ENCODE results near the gene KRTAP19-7. TPM values are rescaled to one million over a fixed set of nuclear protein-coding genes. Genes with fewer than 3 reads are reported as not detected.

Gene KRTAP19-7
- total and polyA plus RNA-seq, 2 donors, result not detected

DNA sequence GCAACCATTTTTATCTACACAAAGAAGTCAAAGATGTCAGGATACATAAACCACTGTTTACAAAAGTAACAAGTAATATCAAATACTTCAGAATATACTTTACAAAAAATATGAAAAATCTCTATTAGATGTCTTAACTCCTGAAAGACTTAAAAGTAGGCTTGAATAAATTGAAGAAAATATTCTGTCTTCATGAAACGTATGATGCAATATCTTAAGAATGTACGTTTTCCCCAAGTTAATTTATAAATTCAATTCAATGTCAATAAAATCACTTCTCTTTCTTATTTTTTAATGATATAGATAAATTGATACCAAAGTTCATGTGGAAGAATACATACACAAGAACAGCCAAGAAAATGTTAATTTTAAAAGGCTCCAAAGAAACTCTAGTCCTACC, 6.0 kb downstream of the KRTAP19-7 start:
- no peak overlapping the region for H3K27ac ChIP-seq (ENCODE audit: low read depth)
- no peak overlapping the region for H3K4me3 ChIP-seq (ENCODE audit: low read depth, low read length)
- WGBS, result 61% methylated on average over 2 of the region's 2 CpGs

DNA sequence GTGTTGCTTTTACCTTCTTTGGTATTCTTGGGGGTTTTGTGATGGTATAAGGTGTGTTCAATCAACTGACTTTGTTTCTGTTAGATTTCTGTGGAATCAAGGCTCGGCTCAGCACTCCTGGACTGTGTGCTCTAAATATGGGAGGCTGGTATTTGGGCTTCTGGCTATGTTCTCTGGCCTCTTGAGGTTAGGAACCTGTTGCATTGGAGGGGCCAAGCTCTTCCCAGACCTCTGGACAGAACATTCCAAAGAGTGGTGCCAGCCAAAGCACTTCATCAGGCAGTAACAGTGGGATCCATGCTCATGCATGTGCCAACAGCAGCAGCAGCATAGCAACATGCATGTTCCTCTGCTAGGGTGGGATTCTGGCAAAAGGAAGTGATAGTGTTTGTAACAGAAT, 8.3 kb downstream of the KRTAP19-7 start:
- Histone ChIP-seq H3K27ac (ENCODE audit: low read depth) (no peak overlapping the region), H3K36me3 (ENCODE audit: insufficient read depth) (no peaks in the 10 kb centered on the region), H3K4me3 (ENCODE audit: low read depth, low read length) (no peak overlapping the region), H3K4me1 (ENCODE audit: insufficient read depth) (no peaks in the 10 kb centered on the region)
- DNase-seq (ENCODE audit: extremely low spot score), result no peak
- WGBS, result 48% methylated on average over 1 of the region's 1 CpG

More for the DNA sequence above, 6.0 kb downstream of the KRTAP19-7 start:
- DNase-seq (ENCODE audit: extremely low spot score), result no peak
- no peaks in the 10 kb centered on the region for H3K4me1 ChIP-seq (ENCODE audit: insufficient read depth)
- H3K36me3 ChIP-seq (ENCODE audit: insufficient read depth), result no peaks in the 10 kb centered on the region

DNA sequence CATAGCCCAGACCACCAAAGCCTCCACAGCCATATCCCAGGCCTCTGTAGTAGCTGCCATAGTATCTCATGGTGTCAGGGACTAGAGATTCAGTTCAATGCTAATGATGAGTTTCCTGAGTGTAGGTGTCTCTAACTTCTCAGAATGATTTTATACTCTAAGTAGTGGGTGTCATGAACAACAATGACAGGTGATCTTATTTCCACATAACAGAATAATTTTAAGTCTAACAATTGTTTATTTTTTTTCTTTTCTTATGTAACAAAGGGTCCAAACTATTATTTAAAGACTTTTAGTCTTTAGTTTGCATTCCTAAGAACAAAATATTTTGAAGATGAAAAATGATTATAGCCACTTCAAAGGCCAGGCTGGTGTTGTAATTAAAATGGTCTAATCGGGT, 19.4 kb downstream of the KRTAP19-7 start, which contains the start of gene KRTAP19-6:
Gene KRTAP19-6, minus strand, starts transcription at position 101 of the 400 bp plus-strand sequence. Its CDS starts 31 bp downstream, at position 70.
- DNase-seq (ENCODE audit: extremely low spot score), result no peak
- Histone ChIP-seq H3K27ac (ENCODE audit: low read depth) (no peak within 1 kb of the TSS), H3K4me1 (ENCODE audit: insufficient read depth) (no peaks in the 10 kb centered on the region), H3K4me3 (ENCODE audit: low read depth, low read length) (no peak within 1 kb of the TSS), H3K36me3 (ENCODE audit: insufficient read depth) (no peaks in the 10 kb centered on the region)
- 85% methylated on average over 1 of the region's 1 CpG for WGBS

DNA sequence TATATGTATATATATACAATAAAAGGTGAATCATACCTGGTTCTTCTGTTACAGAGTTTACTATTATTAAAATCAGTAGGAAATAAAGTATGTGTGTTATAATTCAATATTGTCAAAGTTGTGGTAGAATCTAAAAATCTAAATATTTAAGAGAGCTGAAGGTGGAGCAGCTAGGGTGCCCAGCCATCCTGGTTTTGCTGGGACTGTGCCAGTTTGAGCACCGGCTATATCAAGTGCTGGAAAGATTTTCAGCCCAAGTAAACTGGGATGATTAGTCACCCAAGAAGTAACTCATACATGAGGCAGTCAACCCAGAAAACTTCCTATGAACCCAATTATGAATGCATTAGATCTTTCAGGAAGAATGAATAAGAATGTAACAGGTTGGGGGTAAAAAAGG, 42.2 kb downstream of the KRTAP19-7 start:
- Histone ChIP-seq H3K4me3 (ENCODE audit: low read depth, low read length) (no peak overlapping the region), H3K27ac (ENCODE audit: low read depth) (no peak overlapping the region), H3K36me3 (ENCODE audit: insufficient read depth) (no peaks in the 10 kb centered on the region), H3K4me1 (ENCODE audit: insufficient read depth) (no peaks in the 10 kb centered on the region)
- no peak for DNase-seq (ENCODE audit: extremely low spot score)
- WGBS, result 80% methylated on average over 1 of the region's 1 CpG

DNA sequence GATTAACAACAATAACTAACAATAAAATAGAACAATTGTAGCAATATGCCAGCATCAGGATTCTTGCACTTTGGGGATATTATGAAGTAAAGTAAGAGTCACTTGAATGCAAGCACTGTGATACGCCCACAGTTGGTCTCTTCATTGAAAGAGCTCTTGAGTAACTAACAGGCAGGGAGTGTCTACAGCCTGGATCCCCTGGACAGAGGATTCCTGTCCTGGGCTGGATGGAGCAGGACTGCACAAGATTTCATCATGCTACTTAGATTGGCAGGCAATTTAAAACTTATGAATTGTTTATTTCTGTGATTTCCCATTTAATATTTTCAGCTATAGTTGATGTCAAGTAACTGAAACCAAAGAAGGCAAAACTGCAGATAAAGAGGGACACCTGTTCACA, 45.4 kb downstream of the KRTAP19-7 start:
- DNase-seq (ENCODE audit: extremely low spot score), result no peak
- Histone ChIP-seq H3K36me3 (ENCODE audit: insufficient read depth) (no peaks in the 10 kb centered on the region), H3K27ac (ENCODE audit: low read depth) (no peak overlapping the region), H3K4me3 (ENCODE audit: low read depth, low read length) (no peak overlapping the region), H3K4me1 (ENCODE audit: insufficient read depth) (no peaks in the 10 kb centered on the region)
- WGBS, result 83% methylated on average over 1 of the region's 1 CpG

Small RNA genes within 50 kb of the gene (small RNA-seq; reads per million reads assigned to genes)
- gene AP000567.1 (not detected), gene KRTAP19-10P (not detected), gene KRTAP19-11P (not detected), gene KRTAP22-1 (not detected), gene KRTAP22-2 (not detected)

Other genes with a start within 250 kb of the KRTAP19-7 start
- not detected for gene KRTAP26-1, start 241.0 kb downstream of the KRTAP19-7 start, total RNA-seq
- gene KRTAP26-1, start 241.0 kb downstream of the KRTAP19-7 start, polyA plus RNA-seq, result not detected
- gene KRTAP27-1, start 223.6 kb downstream of the KRTAP19-7 start, total RNA-seq, result not detected
- not detected for gene KRTAP27-1, start 223.6 kb downstream of the KRTAP19-7 start, polyA plus RNA-seq
- not detected for gene KRTAP23-1, start 212.7 kb downstream of the KRTAP19-7 start, total RNA-seq
- gene KRTAP23-1, start 212.7 kb downstream of the KRTAP19-7 start, polyA plus RNA-seq, result not detected
- not detected for gene KRTAP13-2, start 189.0 kb downstream of the KRTAP19-7 start, total RNA-seq
- gene KRTAP13-2, start 189.0 kb downstream of the KRTAP19-7 start, polyA plus RNA-seq, result not detected
- not detected for gene KRTAP13-1, start 165.3 kb downstream of the KRTAP19-7 start, total RNA-seq
- gene KRTAP13-1, start 165.3 kb downstream of the KRTAP19-7 start, polyA plus RNA-seq, result not detected
- gene KRTAP13-3, start 135.4 kb downstream of the KRTAP19-7 start, total RNA-seq, result not detected
- not detected for gene KRTAP13-3, start 135.4 kb downstream of the KRTAP19-7 start, polyA plus RNA-seq
- gene KRTAP13-4, start 131.1 kb downstream of the KRTAP19-7 start, total RNA-seq, result not detected
- not detected for gene KRTAP13-4, start 131.1 kb downstream of the KRTAP19-7 start, polyA plus RNA-seq
- not detected for gene KRTAP15-1, start 121.0 kb downstream of the KRTAP19-7 start, total RNA-seq
- not detected for gene KRTAP15-1, start 121.0 kb downstream of the KRTAP19-7 start, polyA plus RNA-seq
- not detected for gene KRTAP19-1, start 80.9 kb downstream of the KRTAP19-7 start, total RNA-seq
- not detected for gene KRTAP19-1, start 80.9 kb downstream of the KRTAP19-7 start, polyA plus RNA-seq
- not detected for gene KRTAP19-2, start 73.9 kb downstream of the KRTAP19-7 start, total RNA-seq
- gene KRTAP19-2, start 73.9 kb downstream of the KRTAP19-7 start, polyA plus RNA-seq, result not detected
- not detected for gene KRTAP19-3, start 69.3 kb downstream of the KRTAP19-7 start, total RNA-seq
- not detected for gene KRTAP19-3, start 69.3 kb downstream of the KRTAP19-7 start, polyA plus RNA-seq
- not detected for gene KRTAP19-4, start 64.1 kb downstream of the KRTAP19-7 start, total RNA-seq
- gene KRTAP19-4, start 64.1 kb downstream of the KRTAP19-7 start, polyA plus RNA-seq, result not detected
- not detected for gene KRTAP19-5, start 59.2 kb downstream of the KRTAP19-7 start, total RNA-seq
- not detected for gene KRTAP19-5, start 59.2 kb downstream of the KRTAP19-7 start, polyA plus RNA-seq
- gene KRTAP19-6, start 19.4 kb downstream of the KRTAP19-7 start, total RNA-seq, result not detected
- not detected for gene KRTAP19-6, start 19.4 kb downstream of the KRTAP19-7 start, polyA plus RNA-seq
- not detected for gene KRTAP22-2, start 29.1 kb upstream of the KRTAP19-7 start, total RNA-seq
- gene KRTAP22-2, start 29.1 kb upstream of the KRTAP19-7 start, polyA plus RNA-seq, result not detected
- gene KRTAP6-3, start 31.1 kb upstream of the KRTAP19-7 start, total RNA-seq, result not detected
- not detected for gene KRTAP6-3, start 31.1 kb upstream of the KRTAP19-7 start, polyA plus RNA-seq
- not detected for gene KRTAP6-2, start 37.6 kb upstream of the KRTAP19-7 start, total RNA-seq
- not detected for gene KRTAP6-2, start 37.6 kb upstream of the KRTAP19-7 start, polyA plus RNA-seq
- gene KRTAP22-1, start 39.8 kb upstream of the KRTAP19-7 start, total RNA-seq, result not detected
- gene KRTAP22-1, start 39.8 kb upstream of the KRTAP19-7 start, polyA plus RNA-seq, result not detected
- not detected for gene KRTAP6-1, start 52.6 kb upstream of the KRTAP19-7 start, total RNA-seq
- not detected for gene KRTAP6-1, start 52.6 kb upstream of the KRTAP19-7 start, polyA plus RNA-seq
- gene KRTAP20-1, start 55.1 kb upstream of the KRTAP19-7 start, total RNA-seq, result not detected
- not detected for gene KRTAP20-1, start 55.1 kb upstream of the KRTAP19-7 start, polyA plus RNA-seq
- gene KRTAP20-4, start 59.3 kb upstream of the KRTAP19-7 start, total RNA-seq, result not detected
- not detected for gene KRTAP20-4, start 59.3 kb upstream of the KRTAP19-7 start, polyA plus RNA-seq
- not detected for gene KRTAP20-2, start 73.9 kb upstream of the KRTAP19-7 start, total RNA-seq
- not detected for gene KRTAP20-2, start 73.9 kb upstream of the KRTAP19-7 start, polyA plus RNA-seq
- not detected for gene KRTAP20-3, start 81.5 kb upstream of the KRTAP19-7 start, total RNA-seq
- gene KRTAP20-3, start 81.5 kb upstream of the KRTAP19-7 start, polyA plus RNA-seq, result not detected
- gene KRTAP21-3, start 157.5 kb upstream of the KRTAP19-7 start, total RNA-seq, result not detected
- gene KRTAP21-3, start 157.5 kb upstream of the KRTAP19-7 start, polyA plus RNA-seq, result not detected
- gene KRTAP21-2, start 185.9 kb upstream of the KRTAP19-7 start, total RNA-seq, result not detected
- not detected for gene KRTAP21-2, start 185.9 kb upstream of the KRTAP19-7 start, polyA plus RNA-seq
- not detected for gene KRTAP21-1, start 194.1 kb upstream of the KRTAP19-7 start, total RNA-seq
- gene KRTAP21-1, start 194.1 kb upstream of the KRTAP19-7 start, polyA plus RNA-seq, result not detected